Progenitor cell of endocrine pancreas (in vitro differentiated cells): ENCODE data around the gene RASSF5. TPM values are rescaled to one million over a fixed set of nuclear protein-coding genes. Genes with fewer than 3 reads are reported as not detected.

ENCODE experiments used
- DNase-seq: peaks from one replicate; pipeline ENCODE4 v3.0.0; 2021; ENCODE audit warnings: low spot score; ENCODE audit not compliant: unreplicated experiment
- H3K27ac Mint-ChIP-seq: 2 replicates; pipeline ENCODE4 v1.8.0; 2021; ENCODE audit warnings: mild to moderate bottlenecking, moderate library complexity, mixed read lengths
- H3K27me3 Mint-ChIP-seq: 2 replicates; pipeline ENCODE4 v1.8.0; 2021; ENCODE audit warnings: mixed read lengths
- H3K36me3 Mint-ChIP-seq: 2 replicates; pipeline ENCODE4 v1.8.0; 2022; ENCODE audit warnings: mixed read lengths; ENCODE audit not compliant: insufficient read depth
- H3K4me1 Mint-ChIP-seq: 2 replicates; pipeline ENCODE4 v1.8.0; 2021; ENCODE audit warnings: low read depth, mixed read lengths
- H3K4me3 Mint-ChIP-seq: 2 replicates; pipeline ENCODE4 v1.8.0; 2021; ENCODE audit warnings: low read depth, mild to moderate bottlenecking, moderate library complexity, mixed read lengths
- H3K9me3 Mint-ChIP-seq: 2 replicates; pipeline ENCODE4 v1.8.0; 2021; ENCODE audit warnings: low read depth, mixed read lengths
- total RNA-seq: library from RNA; stranded (reverse); gene quantifications from 2 replicates; pipeline ENCODE4 v1.2.1, GENCODE V29; 2021
- TF ChIP-seq, protein P1 (sequence below): fragments of 200-600 bp; sonication (generic); IDR thresholded peaks from one replicate; pipeline ENCODE4 v1.5.0; 2021; ENCODE audit warnings: antibody characterized with exemption, mild to moderate bottlenecking; ENCODE audit not compliant: unreplicated experiment

Gene RASSF5
- total RNA-seq, 1 donor from 2014 or later: 7.0 TPM

DNA sequence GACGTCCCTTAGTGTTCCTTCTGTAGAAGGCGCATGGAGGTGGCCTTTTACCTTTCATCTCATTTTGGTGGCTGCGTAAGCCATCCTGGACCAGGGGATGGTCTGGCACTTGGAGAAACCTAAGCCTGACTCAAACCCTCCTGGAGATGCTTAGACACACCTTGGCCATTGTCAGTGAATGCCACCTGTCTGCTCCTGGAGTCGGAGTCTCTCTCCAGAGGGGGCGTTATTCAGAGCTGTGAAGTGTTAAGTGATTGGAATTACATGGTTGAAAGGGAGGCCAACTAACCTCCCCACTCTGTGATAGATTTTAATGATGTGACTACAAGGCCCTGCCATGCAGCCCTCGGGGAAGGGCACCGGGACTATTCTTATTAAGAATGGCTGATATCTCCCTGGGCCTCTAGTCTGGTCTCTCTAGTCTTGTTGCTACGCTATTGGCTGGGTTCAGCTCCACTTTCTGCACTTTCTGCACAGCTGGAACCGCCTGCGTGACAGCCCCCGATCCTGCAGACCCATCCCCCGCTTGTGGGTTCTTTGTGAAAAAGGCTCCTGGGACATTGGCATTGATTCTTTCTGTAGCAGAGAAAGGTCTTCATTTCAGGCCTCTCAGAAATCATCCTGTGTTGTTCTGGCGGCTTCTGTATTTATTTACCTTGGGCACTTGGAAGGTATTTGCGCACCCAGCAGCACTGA is 4.2 kb downstream of the RASSF5 start:
- H3K27me3 Mint-ChIP-seq: peaks cover 42% of the 10 kb centered on the region
- H3K4me3 Mint-ChIP-seq: no peak overlapping the region
- no peaks in the 10 kb centered on the region for H3K9me3 Mint-ChIP-seq
- no peak overlapping the region for H3K27ac Mint-ChIP-seq
- no peaks in the 10 kb centered on the region for H3K36me3 Mint-ChIP-seq
- peaks cover 36% of the 10 kb centered on the region for H3K4me1 Mint-ChIP-seq
- TF ChIP-seq, protein P1, sequence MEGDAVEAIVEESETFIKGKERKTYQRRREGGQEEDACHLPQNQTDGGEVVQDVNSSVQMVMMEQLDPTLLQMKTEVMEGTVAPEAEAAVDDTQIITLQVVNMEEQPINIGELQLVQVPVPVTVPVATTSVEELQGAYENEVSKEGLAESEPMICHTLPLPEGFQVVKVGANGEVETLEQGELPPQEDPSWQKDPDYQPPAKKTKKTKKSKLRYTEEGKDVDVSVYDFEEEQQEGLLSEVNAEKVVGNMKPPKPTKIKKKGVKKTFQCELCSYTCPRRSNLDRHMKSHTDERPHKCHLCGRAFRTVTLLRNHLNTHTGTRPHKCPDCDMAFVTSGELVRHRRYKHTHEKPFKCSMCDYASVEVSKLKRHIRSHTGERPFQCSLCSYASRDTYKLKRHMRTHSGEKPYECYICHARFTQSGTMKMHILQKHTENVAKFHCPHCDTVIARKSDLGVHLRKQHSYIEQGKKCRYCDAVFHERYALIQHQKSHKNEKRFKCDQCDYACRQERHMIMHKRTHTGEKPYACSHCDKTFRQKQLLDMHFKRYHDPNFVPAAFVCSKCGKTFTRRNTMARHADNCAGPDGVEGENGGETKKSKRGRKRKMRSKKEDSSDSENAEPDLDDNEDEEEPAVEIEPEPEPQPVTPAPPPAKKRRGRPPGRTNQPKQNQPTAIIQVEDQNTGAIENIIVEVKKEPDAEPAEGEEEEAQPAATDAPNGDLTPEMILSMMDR: no peak
- no peak for DNase-seq

DNA sequence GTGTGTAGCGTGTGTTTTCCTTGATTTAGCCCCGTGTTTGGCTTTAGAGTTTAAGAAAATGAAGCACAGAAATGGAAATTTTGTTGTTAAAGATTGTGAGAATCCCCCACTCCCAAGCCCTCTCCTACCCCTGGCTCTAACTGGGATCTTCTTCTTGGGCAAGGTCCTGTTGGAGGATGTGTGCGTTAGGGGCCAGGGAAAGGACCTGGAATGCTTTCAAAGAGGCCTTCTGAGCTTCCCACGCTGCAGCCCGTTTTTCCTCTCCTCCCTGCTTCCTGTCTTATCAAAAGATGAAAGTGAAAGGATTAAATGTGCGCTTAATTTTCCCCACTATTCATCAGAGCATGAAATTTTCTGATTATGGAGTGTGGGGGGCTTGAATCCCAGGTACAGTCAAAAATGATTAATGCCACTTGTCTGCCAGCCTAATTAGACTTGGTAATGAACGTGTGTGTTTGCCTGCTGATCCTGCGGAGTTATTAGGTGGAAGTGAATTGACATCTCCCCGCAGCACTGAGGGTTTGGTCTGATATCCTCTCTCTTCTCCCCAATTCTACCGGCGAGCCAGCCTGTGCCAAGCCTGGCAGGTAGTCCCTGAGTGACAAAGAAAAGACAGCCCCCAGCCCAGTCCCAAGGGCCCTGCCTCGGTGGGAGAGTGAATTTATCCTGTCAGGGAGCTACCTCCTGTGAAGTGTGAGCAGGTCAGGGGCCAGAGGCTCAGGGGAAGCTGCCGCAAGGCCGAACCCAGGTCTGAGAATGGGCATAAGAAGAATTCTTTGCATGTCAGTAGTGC is 4.9 kb downstream of the RASSF5 start:
- no peak overlapping the region for H3K4me3 Mint-ChIP-seq
- peaks cover 37% of the 10 kb centered on the region for H3K27me3 Mint-ChIP-seq
- no peaks in the 10 kb centered on the region for H3K36me3 Mint-ChIP-seq
- no peak for DNase-seq
- H3K4me1 Mint-ChIP-seq: peaks cover 36% of the 10 kb centered on the region
- peak overlapping the region; percentile 16 for H3K27ac Mint-ChIP-seq
- no peaks in the 10 kb centered on the region for H3K9me3 Mint-ChIP-seq
- TF ChIP-seq, protein P1: no peak

DNA sequence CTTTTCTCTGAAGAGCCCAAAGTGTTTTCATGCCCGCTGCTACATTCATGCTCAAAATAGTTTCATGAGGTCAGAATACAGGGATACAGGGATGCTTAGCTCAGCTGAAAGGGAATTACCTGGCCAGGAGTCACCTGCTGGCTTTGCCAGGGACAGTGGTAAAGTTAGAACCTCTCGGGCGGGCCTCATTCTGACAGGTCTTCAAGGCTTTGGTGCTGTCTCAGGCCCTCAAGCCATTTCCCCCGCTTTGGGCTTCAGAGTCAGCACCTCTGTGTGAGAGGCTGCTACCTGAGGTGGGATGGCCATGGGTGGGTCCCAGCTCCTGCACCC is 5.5 kb downstream of the RASSF5 start:
- Mint-ChIP-seq H3K4me3 (no peak overlapping the region), H3K36me3 (no peaks in the 10 kb centered on the region), H3K4me1 (peaks cover 38% of the 10 kb centered on the region), H3K27ac (peak overlapping the region; percentile 16), H3K27me3 (peaks cover 37% of the 10 kb centered on the region), H3K9me3 (no peaks in the 10 kb centered on the region)
- TF ChIP-seq, protein P1: no peak
- DNase-seq: no peak

DNA sequence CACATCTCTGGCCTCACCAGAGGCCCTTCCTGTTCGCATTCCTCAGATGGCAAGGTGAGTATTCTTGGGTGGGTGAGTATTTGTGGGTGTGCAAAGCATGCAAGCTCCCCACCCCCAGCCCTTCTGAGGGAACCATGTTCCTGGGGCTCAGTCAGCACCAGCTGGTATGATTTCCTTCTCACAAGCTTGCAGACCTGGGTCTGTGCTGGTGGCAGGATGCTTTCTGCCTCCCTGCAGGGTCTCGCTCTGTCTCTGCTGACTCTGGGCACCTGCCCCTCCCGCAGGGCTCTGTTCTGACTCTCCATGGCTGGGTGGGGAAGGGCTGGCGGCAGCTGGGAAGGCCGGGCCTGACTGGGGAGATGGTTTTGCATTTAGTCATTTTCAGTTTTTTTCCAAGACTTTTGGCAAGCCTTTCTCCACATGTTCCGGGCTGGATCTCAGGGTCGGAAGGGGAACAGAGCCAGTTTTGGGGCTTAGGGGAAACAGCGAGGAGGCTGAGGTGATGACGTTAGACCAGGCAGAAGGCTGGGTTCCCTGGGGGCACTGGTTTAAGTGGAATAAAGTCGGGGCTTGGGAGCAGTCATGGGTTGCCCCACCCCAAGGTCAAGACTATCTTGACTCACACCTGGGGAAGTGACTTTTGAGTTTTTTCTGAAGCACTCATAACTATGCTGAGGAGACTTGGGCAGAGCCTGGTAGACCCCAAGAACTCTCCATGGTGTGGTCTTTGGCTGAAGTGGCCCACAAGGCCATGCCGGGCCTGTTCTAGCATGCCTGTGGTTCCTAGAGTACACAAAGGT is 6.2 kb downstream of the RASSF5 start:
- Mint-ChIP-seq H3K4me1 (peaks cover 42% of the 10 kb centered on the region), H3K27ac (no peak overlapping the region), H3K27me3 (peaks cover 30% of the 10 kb centered on the region), H3K36me3 (no peaks in the 10 kb centered on the region), H3K4me3 (no peak overlapping the region), H3K9me3 (no peaks in the 10 kb centered on the region)
- TF ChIP-seq, protein P1: no peak
- no peak for DNase-seq

DNA sequence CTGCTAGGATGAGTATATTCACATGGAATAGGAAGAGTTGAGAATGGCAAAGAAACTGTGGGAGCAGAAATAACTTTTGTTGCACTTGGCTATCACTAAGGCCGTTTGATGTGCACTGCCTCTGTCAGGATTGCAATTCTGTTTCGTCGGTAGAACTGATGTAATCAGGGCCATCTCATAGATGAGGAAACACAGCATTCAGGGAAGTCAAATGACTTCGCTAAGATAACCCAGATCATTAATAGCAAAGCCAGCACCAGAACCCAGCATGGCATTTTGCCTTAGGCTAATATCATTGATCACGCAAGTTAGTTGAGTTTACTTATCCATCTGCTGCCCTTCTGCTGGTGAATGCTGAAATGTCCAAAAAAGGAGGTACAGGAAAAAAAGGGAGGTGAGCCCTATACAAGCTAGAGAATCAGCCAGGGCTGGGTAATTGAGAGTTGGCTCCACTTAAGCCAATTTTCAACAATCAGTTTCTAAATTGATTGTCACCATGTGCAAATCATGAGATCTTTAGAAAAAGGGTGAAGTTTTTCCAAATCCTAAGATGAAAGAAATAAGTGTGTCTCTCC is 7.6 kb downstream of the RASSF5 start:
- no peak for DNase-seq
- peaks cover 42% of the 10 kb centered on the region for H3K4me1 Mint-ChIP-seq
- H3K36me3 Mint-ChIP-seq: no peaks in the 10 kb centered on the region
- no peak overlapping the region for H3K27ac Mint-ChIP-seq
- H3K9me3 Mint-ChIP-seq: no peaks in the 10 kb centered on the region
- TF ChIP-seq, protein P1: no peak
- peaks cover 16% of the 10 kb centered on the region for H3K27me3 Mint-ChIP-seq
- no peak overlapping the region for H3K4me3 Mint-ChIP-seq
